DND-41 (cell line): ENCODE measurements around the gene CNIH2.
"Not testable (repeated sequence)": the region's sequence is repeated elsewhere in the genome, so short reads cannot be mapped to it uniquely, and the experiment has no call there.

Source experiments
- ATAC-seq: fragments of 200-7000 bp; cut with Tn5 transposase; 3 replicates; pipeline ENCODE4 v1.9.1; 2021; ENCODE audit warnings: low read depth; ENCODE audit not compliant: insufficient read depth
- DNase-seq: peaks from one replicate; pipeline ENCODE4 v3.0.0-alpha.2; 2020
- H2AFZ ChIP-seq: 2 replicates; pipeline ENCODE4 v1.6.0; 2012; ENCODE audit warnings: low read depth, low read length
- H3K27ac ChIP-seq: 2 replicates; pipeline ENCODE4 v1.5.1; 2012; ENCODE audit warnings: low read length, inconsistent platforms
- H3K27me3 ChIP-seq: fragments of 200-600 bp; sonication (generic); 2 replicates; pipeline ENCODE4 v1.6.0; 2012; ENCODE audit warnings: low read length, mild to moderate bottlenecking, inconsistent platforms; ENCODE audit not compliant: insufficient read depth, poor library complexity
- H3K36me3 ChIP-seq: 2 replicates; pipeline ENCODE4 v1.5.1; 2012; ENCODE audit warnings: low read length, inconsistent platforms; ENCODE audit not compliant: insufficient read depth
- H3K4me1 ChIP-seq: 2 replicates; pipeline ENCODE4 v1.5.1; 2012; ENCODE audit warnings: mild to moderate bottlenecking, low read length; ENCODE audit not compliant: insufficient read depth
- H3K4me2 ChIP-seq: 2 replicates; pipeline ENCODE4 v1.6.0; 2012; ENCODE audit warnings: mild to moderate bottlenecking, moderate library complexity, low read length, inconsistent platforms; ENCODE audit not compliant: insufficient read depth
- H3K4me3 ChIP-seq, 2 experiments: fragments of 200-600 bp in 1 of 2; shearing (Covaris generic) in 1 of 2; 2 replicates each; pipeline ENCODE4 v1.5.1; 2012 to 2016; ENCODE audit warnings: inconsistent platforms in 2 of 2, low read length in 2 of 2, mild to moderate bottlenecking in 2 of 2, low read depth in 1 of 2, moderate library complexity in 1 of 2
- H3K79me2 ChIP-seq: 2 replicates; pipeline ENCODE4 v1.6.0; 2012; ENCODE audit warnings: low read length, inconsistent platforms; ENCODE audit not compliant: insufficient read depth
- H3K9ac ChIP-seq: 2 replicates; pipeline ENCODE4 v1.6.0; 2012; ENCODE audit warnings: low read depth, mild to moderate bottlenecking, inconsistent platforms, low read length, moderate library complexity
- H3K9me3 ChIP-seq: 2 replicates; pipeline ENCODE4 v1.5.1; 2012; ENCODE audit warnings: low read length, moderate library complexity, mild to moderate bottlenecking, inconsistent platforms; ENCODE audit not compliant: insufficient read depth, severe bottlenecking
- H4K20me1 ChIP-seq: 2 replicates; pipeline ENCODE4 v1.6.0; 2012; ENCODE audit warnings: low read length; ENCODE audit not compliant: insufficient read depth
- CTCF ChIP-seq: IDR thresholded peaks from 2 replicates; pipeline ENCODE4 v1.5.1; 2012; ENCODE audit warnings: borderline replicate concordance, low read length, moderate library complexity, mild to moderate bottlenecking; ENCODE audit not compliant: poor library complexity, severe bottlenecking; ENCODE audit errors: extremely low read depth
- EZH2 ChIP-seq: IDR thresholded peaks from 3 replicates; pipeline ENCODE4 v1.6.1; 2012; ENCODE audit warnings: borderline replicate concordance, low read depth, mild to moderate bottlenecking, moderate library complexity, low read length, inconsistent platforms; ENCODE audit not compliant: severe bottlenecking

CNIH2 gene

GRCh38 chr11:66299186-66299585 lies 21.2 kb downstream of the CNIH2 start:
- TF ChIP-seq EZH2: no peak
- no peak for TF ChIP-seq CTCF
- H3K79me2 ChIP-seq: no peaks in the 10 kb centered on the region
- no peaks in the 10 kb centered on the region for H4K20me1 ChIP-seq
- no peak for DNase-seq
- H3K27me3 ChIP-seq: no peaks in the 10 kb centered on the region
- no peaks in the 10 kb centered on the region for H3K36me3 ChIP-seq
- H3K9me3 ChIP-seq: no peaks in the 10 kb centered on the region
- no peak overlapping the region for H3K27ac ChIP-seq
- no peaks in the 10 kb centered on the region for H3K4me1 ChIP-seq
- H3K4me3 ChIP-seq: no peak overlapping the region
- no peak overlapping the region for H2AFZ ChIP-seq
- no peak for ATAC-seq
- no peak overlapping the region for H3K4me2 ChIP-seq
- H3K9ac ChIP-seq: no peak overlapping the region

GRCh38 chr11:66302656-66303055 lies 24.7 kb downstream of the CNIH2 start:
- no peak for ATAC-seq
- H4K20me1 ChIP-seq: no peaks in the 10 kb centered on the region
- H3K27me3 ChIP-seq: no peaks in the 10 kb centered on the region
- no peak overlapping the region for H3K27ac ChIP-seq
- no peak overlapping the region for H2AFZ ChIP-seq
- no peaks in the 10 kb centered on the region for H3K9me3 ChIP-seq
- DNase-seq: no peak
- no peaks in the 10 kb centered on the region for H3K79me2 ChIP-seq
- TF ChIP-seq CTCF: no peak
- TF ChIP-seq EZH2: no peak
- no peak overlapping the region for H3K4me2 ChIP-seq
- no peak overlapping the region for H3K9ac ChIP-seq
- no peaks in the 10 kb centered on the region for H3K4me1 ChIP-seq
- no peak overlapping the region for H3K4me3 ChIP-seq
- H3K36me3 ChIP-seq: no peaks in the 10 kb centered on the region

- DNase-seq (no peak), ATAC-seq (no peak)
- no peaks in the 10 kb centered on the region for H4K20me1 ChIP-seq
- H3K4me1 ChIP-seq: peaks cover 23% of the 10 kb centered on the region
- H3K27ac ChIP-seq: no peak overlapping the region
- no peak overlapping the region for H3K4me2 ChIP-seq
- no peaks in the 10 kb centered on the region for H3K36me3 ChIP-seq
- H3K9me3 ChIP-seq: no peaks in the 10 kb centered on the region
- TF ChIP-seq EZH2 (no peak), CTCF (no peak)
- no peak overlapping the region for H3K4me3 ChIP-seq
- no peak overlapping the region for H3K9ac ChIP-seq
- no peak overlapping the region for H2AFZ ChIP-seq
- no peaks in the 10 kb centered on the region for H3K79me2 ChIP-seq
- no peaks in the 10 kb centered on the region for H3K27me3 ChIP-seq
Measured at GRCh38 chr11:66309475-66309874, 31.5 kb downstream of the CNIH2 start.

GRCh38 chr11:66310324-66310723 lies 32.3 kb downstream of the CNIH2 start:
- H2AFZ ChIP-seq: no peak overlapping the region
- H3K9ac ChIP-seq: no peak overlapping the region
- ATAC-seq (no peak), DNase-seq (no peak)
- H3K36me3 ChIP-seq: no peaks in the 10 kb centered on the region
- no peaks in the 10 kb centered on the region for H3K79me2 ChIP-seq
- H3K4me2 ChIP-seq: no peak overlapping the region
- no peak overlapping the region for H3K4me3 ChIP-seq
- no peaks in the 10 kb centered on the region for H3K9me3 ChIP-seq
- TF ChIP-seq EZH2 (no peak), CTCF (no peak)
- no peak overlapping the region for H3K27ac ChIP-seq
- H3K4me1 ChIP-seq: peaks cover 23% of the 10 kb centered on the region
- H3K27me3 ChIP-seq: no peaks in the 10 kb centered on the region
- H4K20me1 ChIP-seq: no peaks in the 10 kb centered on the region

- not testable (repeated sequence) for H3K36me3 ChIP-seq, H3K27me3 ChIP-seq, H3K9ac ChIP-seq, H3K4me2 ChIP-seq, H3K79me2 ChIP-seq, H2AFZ ChIP-seq, DNase-seq, H3K27ac ChIP-seq, ATAC-seq, H4K20me1 ChIP-seq, H3K9me3 ChIP-seq, H3K4me3 ChIP-seq
- H3K4me1 ChIP-seq: peaks cover 23% of the 10 kb centered on the region
Measured at GRCh38 chr11:66310803-66311440, 32.9 kb downstream of the CNIH2 start.
